Measurements from ENCODE around the gene OR52R1.

DNA sequence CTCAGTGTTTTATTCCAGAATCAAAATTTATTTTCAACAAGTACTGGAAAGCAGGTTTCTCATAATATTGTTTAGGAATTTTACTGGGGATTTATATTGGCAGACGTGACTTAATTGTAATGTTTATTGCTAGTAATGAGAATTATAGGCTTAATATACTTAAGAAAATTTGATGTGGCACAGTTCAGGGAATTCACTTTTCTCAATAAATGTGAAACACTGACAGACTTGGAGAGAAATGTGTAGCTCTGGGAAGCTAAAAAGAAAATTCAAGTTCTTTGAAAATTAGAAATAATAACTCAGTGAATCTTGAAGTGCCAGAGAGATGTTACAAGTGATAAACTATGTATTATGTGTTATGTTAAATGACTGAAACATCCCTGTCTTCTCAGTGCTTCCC is 16.8 kb upstream of the OR52R1 start, which contains the start of gene OR51F2:
- TF ChIP-seq, protein P1, sequence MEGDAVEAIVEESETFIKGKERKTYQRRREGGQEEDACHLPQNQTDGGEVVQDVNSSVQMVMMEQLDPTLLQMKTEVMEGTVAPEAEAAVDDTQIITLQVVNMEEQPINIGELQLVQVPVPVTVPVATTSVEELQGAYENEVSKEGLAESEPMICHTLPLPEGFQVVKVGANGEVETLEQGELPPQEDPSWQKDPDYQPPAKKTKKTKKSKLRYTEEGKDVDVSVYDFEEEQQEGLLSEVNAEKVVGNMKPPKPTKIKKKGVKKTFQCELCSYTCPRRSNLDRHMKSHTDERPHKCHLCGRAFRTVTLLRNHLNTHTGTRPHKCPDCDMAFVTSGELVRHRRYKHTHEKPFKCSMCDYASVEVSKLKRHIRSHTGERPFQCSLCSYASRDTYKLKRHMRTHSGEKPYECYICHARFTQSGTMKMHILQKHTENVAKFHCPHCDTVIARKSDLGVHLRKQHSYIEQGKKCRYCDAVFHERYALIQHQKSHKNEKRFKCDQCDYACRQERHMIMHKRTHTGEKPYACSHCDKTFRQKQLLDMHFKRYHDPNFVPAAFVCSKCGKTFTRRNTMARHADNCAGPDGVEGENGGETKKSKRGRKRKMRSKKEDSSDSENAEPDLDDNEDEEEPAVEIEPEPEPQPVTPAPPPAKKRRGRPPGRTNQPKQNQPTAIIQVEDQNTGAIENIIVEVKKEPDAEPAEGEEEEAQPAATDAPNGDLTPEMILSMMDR (conservative IDR thresholded peaks at IDR 0.05; ENCODE audit: low read length) = no peak
- no peak for TF ChIP-seq EZH2phosphoT487 (IDR thresholded peaks at IDR 0.05; ENCODE audit: borderline replicate concordance, low read depth, low read length)
